Head of caudate nucleus (tissue), 42 donors: ENCODE data around the gene JMY.

Experiments
- DNase-seq, 42 donors: peaks; one replicate each; pipeline versions ENCODE4 v3.0.0 to v3.0.0-alpha.2; 2020 to 2021; ENCODE audit warnings: mixed read lengths in 7 of 42
- intact Hi-C: fragments of 100-400 bp; cut with DNase I; formaldehyde crosslinking; loops from one replicate; pipeline ENCODE4 v1.15.0; 2022

JMY gene, protein sequence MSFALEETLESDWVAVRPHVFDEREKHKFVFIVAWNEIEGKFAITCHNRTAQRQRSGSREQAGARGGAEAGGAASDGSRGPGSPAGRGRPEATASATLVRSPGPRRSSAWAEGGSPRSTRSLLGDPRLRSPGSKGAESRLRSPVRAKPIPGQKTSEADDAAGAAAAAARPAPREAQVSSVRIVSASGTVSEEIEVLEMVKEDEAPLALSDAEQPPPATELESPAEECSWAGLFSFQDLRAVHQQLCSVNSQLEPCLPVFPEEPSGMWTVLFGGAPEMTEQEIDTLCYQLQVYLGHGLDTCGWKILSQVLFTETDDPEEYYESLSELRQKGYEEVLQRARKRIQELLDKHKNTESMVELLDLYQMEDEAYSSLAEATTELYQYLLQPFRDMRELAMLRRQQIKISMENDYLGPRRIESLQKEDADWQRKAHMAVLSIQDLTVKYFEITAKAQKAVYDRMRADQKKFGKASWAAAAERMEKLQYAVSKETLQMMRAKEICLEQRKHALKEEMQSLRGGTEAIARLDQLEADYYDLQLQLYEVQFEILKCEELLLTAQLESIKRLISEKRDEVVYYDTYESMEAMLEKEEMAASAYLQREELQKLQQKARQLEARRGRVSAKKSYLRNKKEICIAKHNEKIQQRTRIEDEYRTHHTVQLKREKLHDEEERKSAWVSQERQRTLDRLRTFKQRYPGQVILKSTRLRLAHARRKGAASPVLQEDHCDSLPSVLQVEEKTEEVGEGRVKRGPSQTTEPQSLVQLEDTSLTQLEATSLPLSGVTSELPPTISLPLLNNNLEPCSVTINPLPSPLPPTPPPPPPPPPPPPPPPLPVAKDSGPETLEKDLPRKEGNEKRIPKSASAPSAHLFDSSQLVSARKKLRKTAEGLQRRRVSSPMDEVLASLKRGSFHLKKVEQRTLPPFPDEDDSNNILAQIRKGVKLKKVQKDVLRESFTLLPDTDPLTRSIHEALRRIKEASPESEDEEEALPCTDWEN

DNA sequence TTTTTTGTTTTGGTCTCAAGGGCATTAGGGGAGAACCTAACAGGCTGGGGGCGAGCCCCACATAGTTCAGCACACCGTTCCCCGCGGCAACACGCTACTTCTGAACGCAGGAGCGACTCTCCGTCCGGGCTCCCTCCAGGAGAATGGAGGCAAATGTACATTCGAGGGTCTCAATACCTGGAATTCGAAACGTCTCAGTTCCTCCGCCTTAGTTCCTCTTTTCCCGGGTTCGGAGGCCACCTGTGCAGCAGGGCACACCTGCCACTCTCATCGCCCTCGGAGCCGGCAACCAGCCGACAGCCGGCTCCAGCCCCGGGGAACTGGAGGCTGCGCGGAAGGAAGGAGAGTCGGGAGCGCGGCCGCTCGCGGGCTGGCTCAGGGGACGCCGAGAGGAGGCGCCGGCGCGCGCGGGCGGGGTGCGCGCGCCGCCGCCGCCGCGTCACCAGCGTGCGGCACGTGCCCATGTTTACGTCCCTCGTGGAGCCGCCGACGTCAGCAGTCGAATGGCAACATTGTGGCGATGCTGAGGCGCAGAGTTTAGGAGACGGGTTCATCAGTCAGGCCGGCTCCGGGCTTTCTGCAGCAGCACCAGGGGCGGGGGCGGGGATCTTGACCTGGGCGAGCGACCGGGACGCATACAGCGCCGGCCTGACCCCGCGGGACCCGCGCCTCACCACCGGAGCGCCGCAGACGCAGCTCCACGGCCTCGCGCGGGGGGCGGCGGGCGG is at the start of gene JMY:
Gene JMY (plus strand): TSS at position 498 of the 728 bp plus-strand sequence. CDS start 520 bp downstream, outside the sequence.
- peak; percentile 79 to 95 (median 89) for DNase-seq
- intact Hi-C loops, result no loop called here

DNA sequence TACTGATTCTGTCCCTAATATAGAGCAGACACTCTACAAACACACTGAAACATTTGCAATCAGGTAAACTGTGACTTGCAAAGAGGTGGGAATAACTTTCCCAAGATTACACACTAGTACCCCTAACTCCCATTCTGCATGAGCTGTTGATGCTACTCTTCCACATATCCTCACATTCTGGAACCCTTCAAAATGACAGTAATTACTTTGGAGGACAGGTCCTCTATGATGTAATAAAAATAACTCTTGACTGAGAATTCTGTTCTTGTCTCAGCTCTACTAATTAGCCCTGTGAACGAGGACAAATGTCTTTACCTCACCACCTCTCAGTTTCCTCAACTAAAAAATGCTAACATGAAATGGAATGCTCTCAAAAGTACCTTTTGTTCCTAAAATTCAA is 49.5 kb upstream of the JMY start:
- intact Hi-C loops, result no loop called here

DNA sequence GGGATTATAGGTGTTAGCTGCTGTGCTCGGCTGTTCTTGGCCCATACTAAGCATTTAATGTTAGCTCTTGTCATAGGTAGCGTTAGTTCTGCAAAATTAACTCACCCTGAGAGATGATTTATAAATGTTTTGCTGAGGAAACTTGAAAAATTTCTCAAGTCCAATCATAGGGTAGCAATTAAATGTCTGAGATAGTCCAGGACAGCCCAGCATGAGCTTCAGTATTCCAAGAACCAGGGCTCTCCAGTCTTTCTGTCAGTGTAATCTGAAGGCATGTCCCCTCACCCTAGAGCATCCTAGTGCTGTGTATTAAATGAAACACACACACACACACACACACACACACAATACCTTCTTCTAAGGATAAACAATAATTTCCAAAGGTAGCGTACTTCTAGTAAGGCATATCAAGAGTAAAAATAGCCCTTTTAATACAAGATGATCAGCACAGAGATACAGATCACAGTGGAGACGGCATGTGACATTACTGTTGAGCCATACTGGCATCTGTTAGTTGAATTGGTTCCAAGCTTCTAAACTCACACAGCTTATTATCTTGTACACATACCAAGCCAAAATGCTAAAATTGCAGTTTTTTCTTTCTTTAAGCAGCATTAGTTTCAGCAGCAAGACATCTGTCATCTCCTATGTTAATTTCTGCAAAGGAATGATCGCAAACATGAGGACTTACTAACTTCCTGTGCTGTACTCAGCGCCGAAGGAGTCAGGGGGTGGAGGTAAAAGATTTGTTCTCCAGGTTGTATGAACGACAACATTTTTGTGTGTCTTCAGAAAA is 46.3 kb upstream of the JMY start:
- intact Hi-C loops, result no loop called here
- no peak for DNase-seq

More for the DNA sequence above, 49.5 kb upstream of the JMY start:
- no peak for DNase-seq

DNA sequence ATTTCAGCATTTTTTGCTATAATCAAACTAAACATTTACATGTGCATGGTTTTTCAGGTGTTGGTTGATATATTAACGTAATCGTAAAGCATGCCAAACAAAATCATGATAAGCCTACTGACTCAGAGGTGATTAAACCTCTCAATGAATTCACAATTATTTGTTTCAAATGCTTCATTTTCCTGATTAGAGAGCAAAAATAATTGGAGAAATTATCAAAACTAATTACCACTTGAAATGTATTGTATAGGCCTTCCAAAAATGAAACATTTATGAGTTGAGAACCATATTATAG is 45.7 kb upstream of the JMY start:
- intact Hi-C loops, result no loop called here
- DNase-seq, result no peak

DNA sequence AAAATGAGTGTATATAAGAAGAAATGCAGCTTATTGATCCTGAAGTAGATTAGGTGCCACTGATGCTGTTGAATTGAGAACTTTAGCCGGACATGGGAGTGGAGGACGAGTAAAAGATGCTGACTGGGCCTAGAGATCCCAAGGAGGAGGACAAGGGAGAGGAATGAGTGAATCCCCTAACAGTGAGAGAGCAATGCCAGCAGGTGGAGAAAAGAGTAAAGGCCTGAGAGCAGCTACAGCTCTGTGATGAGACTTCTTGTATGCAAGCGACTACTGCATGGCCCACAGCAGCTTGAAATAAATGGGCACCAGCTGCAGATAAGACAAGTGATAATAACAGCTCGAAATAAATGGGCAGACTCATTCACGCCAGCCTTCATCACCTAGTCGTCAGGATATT is 44.5 kb upstream of the JMY start:
- intact Hi-C loops, result no loop called here
- no peak for DNase-seq

DNA sequence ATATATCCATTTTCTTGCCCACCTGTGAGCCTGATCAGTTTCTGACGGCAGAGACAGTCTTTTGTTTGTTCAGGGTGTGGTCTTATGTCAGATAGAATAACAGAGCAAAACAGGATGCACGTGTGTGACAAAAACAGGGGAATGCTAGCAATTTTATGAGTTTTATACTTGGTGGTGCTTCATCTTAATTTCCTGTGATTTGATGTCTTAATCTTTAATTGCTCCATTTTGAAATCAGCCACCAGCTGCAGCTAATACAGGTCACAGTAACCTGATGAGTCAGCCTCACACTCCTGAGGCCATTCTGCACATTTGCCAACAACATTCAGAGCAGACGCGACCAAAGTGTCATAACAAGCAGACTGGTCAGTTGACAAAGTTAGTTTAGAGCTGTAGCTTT is 42.3 kb upstream of the JMY start:
- DNase-seq, result no peak
- intact Hi-C loops, result no loop called here

DNA sequence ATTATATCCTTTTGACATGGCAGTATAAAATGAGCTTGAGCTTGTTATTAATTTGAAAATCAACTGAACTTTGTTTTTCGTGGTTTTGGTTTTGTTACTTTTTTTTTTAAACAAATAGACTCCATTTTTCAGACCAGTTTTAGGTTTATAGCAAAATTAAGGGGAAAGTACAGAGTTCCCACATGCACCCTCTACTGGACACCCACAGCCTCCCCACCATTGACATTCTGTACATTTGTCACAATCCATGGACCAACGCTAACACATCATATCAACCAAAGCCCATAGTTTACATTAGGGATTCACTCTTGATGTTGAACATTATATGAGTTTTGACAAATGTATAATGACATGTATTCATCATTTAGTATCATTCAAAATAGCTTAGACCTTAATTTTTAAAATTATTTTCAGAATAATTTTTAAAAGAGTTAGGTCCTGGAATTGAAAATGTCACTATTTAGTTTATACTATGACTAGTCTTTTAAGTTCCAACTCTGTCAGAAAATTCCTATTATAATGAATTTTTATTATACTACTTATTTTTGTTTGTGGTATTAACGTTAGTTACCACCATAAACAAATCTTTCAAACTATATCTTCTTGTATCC is 35.3 kb upstream of the JMY start:
- peak in 2 of 42 donors; percentile 18 to 42 for DNase-seq
- intact Hi-C loops, result no loop called here

DNA sequence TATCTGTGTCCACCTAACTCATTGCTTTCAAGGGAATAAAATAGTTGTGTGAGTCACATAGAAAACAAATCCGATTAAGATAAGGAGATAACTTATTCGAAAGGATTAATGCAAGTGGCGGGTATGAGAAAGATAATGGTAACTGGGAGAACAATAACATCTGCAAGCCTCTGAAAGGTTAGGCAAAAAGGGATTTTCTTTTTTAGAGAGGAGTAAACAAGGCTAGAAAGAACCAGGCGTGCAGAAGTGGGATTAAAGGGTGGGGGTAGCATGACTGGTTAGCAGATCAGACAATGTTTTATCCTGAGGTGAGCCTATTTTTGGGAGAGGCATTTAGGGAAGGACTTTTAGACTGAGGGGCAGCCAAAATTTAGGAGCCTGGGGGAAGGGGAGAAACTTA is 34.7 kb upstream of the JMY start:
- intact Hi-C loops, result no loop called here
- no peak for DNase-seq

DNA sequence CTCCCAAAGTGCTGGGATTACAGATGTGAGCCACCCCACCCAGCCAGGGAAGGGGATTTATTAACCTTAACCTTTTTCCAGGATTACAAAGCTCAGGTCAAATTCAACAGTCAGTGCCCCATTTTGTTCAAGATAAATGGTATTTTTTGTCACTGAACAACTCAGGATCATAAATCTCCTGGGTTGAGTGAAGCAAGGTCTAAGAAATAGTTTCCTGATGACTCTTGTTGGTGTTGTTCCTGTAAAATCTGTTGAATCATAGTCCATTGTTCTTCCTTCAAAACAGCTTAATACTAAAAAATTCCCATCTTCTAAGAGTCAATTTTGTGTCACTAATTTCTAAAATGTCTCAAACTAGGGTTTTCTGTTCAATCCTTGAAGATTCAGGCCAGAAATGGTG is 33.9 kb upstream of the JMY start:
- intact Hi-C loops, result no loop called here
- DNase-seq, result no peak

DNA sequence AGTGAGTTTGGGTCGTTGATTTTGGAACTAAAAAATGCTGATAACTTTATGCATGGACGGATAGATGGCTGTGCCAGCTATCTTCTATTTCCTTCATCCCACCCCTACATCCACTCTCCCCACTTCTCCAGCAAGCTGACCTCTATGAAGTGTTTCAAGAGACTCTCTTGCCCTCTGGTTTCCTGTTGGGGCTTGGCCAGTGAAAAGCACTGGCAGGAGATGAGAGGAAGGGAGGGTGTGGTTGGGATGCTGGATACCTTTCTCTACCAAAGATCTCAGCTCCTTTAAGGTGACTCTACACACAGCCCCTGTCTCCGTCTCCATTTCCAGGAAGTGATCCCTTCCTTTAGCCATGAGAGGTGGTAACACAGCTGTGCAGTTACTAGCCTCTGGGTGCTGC is 30.0 kb upstream of the JMY start:
- no peak for DNase-seq

DNA sequence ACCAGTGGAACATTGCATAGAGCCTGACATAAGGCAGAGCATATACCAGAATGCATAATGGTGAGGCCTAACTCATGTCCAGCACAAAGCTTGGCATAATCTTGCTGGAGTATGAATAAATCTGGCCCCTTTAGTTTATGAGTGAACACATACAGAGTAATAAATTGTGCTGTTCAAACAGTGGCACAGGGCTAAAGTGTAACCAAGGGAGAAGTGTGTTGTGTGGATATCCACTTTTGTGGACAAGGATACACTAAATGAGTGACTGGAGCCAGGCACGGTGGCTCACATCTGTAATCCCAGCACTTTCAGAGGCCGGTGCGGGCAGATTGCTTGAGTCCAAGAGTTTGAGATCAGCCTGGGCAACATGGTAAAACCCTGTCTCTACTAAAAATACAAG is 29.4 kb upstream of the JMY start:
- DNase-seq, result no peak
- intact Hi-C loops, result no loop called here

More for the DNA sequence above, 30.0 kb upstream of the JMY start:
- intact Hi-C loops, result no loop called here

DNA sequence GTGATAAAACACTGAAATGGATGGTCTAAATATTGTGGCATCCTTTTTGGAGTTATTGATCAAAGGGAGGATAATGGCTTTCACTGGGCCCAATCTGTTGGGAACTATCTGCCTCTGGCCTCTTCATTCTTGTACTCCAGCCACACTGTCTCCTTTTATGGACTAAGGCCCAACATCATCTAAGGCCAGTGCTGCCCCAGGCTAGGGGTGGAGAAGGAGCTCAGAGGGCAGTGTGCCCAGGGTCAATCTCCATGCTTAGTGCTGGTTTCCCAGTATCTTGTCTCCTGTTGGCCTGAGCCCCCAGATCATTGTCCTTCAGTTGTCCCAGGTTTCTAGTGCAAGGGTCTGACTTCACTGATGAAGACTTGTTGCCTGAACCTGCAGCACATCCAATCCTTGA is 26.4 kb upstream of the JMY start:
- no peak for DNase-seq
- intact Hi-C loops, result no loop called here

DNA sequence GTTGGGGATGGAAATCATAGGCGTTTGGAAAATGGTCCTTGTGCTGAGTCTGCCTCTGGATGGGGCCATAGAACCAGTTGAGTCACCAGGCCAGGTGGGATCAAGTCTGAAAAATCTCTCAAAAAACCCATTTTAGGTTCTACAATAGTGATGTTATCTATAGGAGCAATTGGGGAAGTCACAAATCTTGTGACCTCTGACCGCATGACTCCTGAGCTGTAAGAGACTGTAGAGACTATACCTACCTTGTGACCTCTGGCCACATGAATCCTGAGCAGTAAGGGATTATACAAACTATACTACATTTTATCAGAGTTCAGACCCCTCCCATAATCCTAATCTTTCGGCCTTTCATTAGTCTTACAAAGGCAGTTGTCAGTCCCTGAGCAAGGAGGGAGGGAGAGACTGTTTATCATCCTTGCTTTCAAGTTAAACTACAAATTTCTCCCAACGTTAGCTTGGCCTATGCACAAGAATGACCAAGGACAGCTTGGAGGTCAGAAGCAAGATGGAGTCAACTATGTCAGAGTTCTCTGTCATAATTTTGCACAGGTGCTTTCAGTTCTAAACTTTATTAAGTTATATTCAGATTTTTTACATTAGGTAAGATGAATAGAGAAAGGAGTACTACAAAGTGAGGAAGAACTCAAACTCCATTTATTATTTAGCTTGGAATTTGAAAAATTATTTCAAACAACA is 11.5 kb upstream of the JMY start:
- intact Hi-C loops, result loop anchor here (10.0 kb wide), 1 partner anchor 80 kb away; no protein-coding TSS in a partner anchor

DNA sequence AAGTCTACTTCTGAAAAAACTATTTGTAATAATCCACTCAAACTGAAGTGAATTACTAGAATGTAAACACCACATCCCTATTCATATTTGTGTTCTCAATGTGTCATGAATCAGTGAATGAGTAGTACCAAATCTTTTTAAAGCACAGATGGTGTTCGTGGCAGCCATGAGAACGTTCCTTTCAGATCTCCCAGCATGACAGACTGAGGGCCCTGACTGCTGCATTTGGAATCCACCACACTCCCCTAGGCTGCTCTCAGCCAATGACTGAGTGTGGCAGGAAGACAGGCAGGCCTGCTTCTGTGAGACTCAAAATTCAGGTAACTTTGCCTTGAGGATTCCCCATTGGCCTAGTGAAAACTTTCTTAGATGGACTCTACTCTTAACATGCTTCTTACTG is 10.9 kb upstream of the JMY start:
- no peak for DNase-seq
- intact Hi-C loops, result loop anchor here (10.0 kb wide), 1 partner anchor 80 kb away; no protein-coding TSS in a partner anchor

More for the DNA sequence above, 11.5 kb upstream of the JMY start:
- no peak for DNase-seq

DNA sequence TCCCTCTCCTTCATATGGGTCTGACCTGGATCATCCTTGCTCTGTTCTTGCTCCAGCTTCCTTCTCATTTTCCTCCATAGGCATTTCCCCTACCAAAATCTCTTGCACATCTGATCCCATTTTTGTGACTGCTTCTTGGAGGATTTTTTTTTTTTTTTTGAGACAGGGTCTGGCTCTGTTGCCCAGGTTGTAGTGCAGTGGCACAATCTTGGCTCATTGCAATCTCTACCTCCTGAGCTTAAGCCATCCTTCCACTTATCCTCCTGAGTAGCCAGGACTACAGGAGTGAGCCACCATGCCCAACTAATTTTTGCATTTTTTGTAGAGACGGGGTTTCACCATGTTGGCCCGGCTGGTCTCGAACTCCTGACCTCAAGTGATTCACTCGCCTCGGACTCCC is 10.5 kb upstream of the JMY start:
- intact Hi-C loops, result loop anchor here (10.0 kb wide), 1 partner anchor 81 kb away; no protein-coding TSS in a partner anchor
- DNase-seq, result no peak

DNA sequence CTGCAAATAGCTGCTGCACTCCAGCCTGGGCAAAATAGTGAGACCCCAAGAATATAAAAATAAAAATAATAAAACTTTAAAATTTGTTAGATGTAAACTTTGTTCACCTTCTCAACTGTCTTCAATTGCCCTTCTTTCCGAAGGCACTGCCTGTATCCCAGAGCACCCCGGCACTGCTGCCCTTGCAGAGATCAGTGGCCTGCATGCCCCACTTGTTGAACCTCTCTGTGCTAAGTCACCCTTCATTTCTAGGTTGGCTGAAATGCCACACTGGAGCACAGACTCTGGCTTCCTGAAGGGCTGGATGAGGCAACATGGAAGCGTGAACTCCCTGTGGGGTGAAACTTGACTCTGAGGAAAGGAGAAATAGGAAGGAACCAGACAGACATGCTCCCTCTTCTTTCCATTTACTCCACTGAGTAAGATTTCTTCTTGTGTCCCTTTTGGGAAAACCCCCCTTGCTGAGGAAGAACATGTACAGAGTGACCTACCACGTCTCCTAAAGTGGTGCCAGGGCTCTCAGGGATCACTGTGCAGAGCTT is 8.4 kb upstream of the JMY start:
- DNase-seq, result no peak

More for the DNA sequence above, 8.4 kb upstream of the JMY start:
- intact Hi-C loops, result loop anchor here (10.0 kb wide), 1 partner anchor 83 kb away; no protein-coding TSS in a partner anchor
